DOHH2 (cell line): ENCODE measurements around the gene KRTAP12-4.
"Not testable (repeated sequence)": the region's sequence is repeated elsewhere in the genome, so short reads cannot be mapped to it uniquely, and the experiment has no call there.

Source experiments
- H3F3A ChIP-seq: fragments of 200-600 bp; sonication (generic), shearing (Covaris generic); 2 replicates; pipeline ENCODE4 v1.6.0; 2016; ENCODE audit warnings: antibody characterized with exemption, mild to moderate bottlenecking; ENCODE audit not compliant: control insufficient read depth, insufficient read depth
- H3K27ac ChIP-seq: fragments of 200-600 bp; sonication (generic); 2 replicates; pipeline ENCODE4 v1.5.1; 2014; ENCODE audit warnings: low read depth, mild to moderate bottlenecking, low read length, moderate library complexity
- H3K27me3 ChIP-seq: fragments of 200-600 bp; sonication (generic); 2 replicates; pipeline ENCODE4 v1.6.1; 2014; ENCODE audit warnings: mild to moderate bottlenecking, low read length, mixed read lengths; ENCODE audit not compliant: control insufficient read depth
- H3K36me3 ChIP-seq: fragments of 200-600 bp; sonication (generic); 2 replicates; pipeline ENCODE4 v1.6.1; 2014; ENCODE audit warnings: mild to moderate bottlenecking, low read length, moderate library complexity, mixed read lengths; ENCODE audit not compliant: control insufficient read depth
- H3K4me1 ChIP-seq: fragments of 200-600 bp; sonication (generic); 2 replicates; pipeline ENCODE4 v1.6.1; 2014; ENCODE audit warnings: mild to moderate bottlenecking, low read length, mixed read lengths; ENCODE audit not compliant: control insufficient read depth
- H3K4me2 ChIP-seq: fragments of 200-600 bp; sonication (generic); 2 replicates; pipeline ENCODE4 v1.6.0; 2014; ENCODE audit warnings: mild to moderate bottlenecking, low read length, moderate library complexity
- H3K4me3 ChIP-seq: fragments of 200-600 bp; sonication (generic); 2 replicates; pipeline ENCODE4 v1.5.1; 2014; ENCODE audit warnings: mild to moderate bottlenecking, low read length, mixed read lengths
- H3K79me2 ChIP-seq: fragments of 200-600 bp; sonication (generic); 2 replicates; pipeline ENCODE4 v1.6.1; 2014; ENCODE audit warnings: mild to moderate bottlenecking, low read length, mixed read lengths; ENCODE audit not compliant: control insufficient read depth
- H3K9me2 ChIP-seq: fragments of 200-600 bp; sonication (generic); replicated peaks from 2 replicates; pipeline ENCODE4 v1.6.1; 2014; ENCODE audit warnings: mild to moderate bottlenecking, low read length, mixed read lengths; ENCODE audit not compliant: control insufficient read depth
- H3K9me3 ChIP-seq: fragments of 200-600 bp; sonication (generic); 2 replicates; pipeline ENCODE4 v1.6.1; 2014; ENCODE audit warnings: antibody characterized with exemption, low read length, mixed read lengths; ENCODE audit not compliant: control insufficient read depth, insufficient read depth
- H4K20me1 ChIP-seq: fragments of 200-600 bp; sonication (generic); 2 replicates; pipeline ENCODE4 v1.6.0; 2014; ENCODE audit warnings: low read depth, mild to moderate bottlenecking, antibody characterized with exemption, low read length, moderate library complexity; ENCODE audit not compliant: control insufficient read depth, insufficient read depth
- CTCF ChIP-seq: fragments of 200-600 bp; sonication (generic); IDR thresholded peaks from one replicate; pipeline ENCODE4 v1.5.1; 2014; ENCODE audit warnings: antibody characterized with exemption, mild to moderate bottlenecking, low read depth, low read length; ENCODE audit not compliant: poor library complexity, severe bottlenecking
- EZH2phosphoT487 ChIP-seq: fragments of 200-600 bp; sonication (generic); IDR thresholded peaks from 2 replicates; pipeline ENCODE4 v1.6.1; 2017; ENCODE audit warnings: borderline replicate concordance, mild to moderate bottlenecking, antibody characterized with exemption, low read length, moderate library complexity, mixed read lengths

KRTAP12-4 gene

DNA sequence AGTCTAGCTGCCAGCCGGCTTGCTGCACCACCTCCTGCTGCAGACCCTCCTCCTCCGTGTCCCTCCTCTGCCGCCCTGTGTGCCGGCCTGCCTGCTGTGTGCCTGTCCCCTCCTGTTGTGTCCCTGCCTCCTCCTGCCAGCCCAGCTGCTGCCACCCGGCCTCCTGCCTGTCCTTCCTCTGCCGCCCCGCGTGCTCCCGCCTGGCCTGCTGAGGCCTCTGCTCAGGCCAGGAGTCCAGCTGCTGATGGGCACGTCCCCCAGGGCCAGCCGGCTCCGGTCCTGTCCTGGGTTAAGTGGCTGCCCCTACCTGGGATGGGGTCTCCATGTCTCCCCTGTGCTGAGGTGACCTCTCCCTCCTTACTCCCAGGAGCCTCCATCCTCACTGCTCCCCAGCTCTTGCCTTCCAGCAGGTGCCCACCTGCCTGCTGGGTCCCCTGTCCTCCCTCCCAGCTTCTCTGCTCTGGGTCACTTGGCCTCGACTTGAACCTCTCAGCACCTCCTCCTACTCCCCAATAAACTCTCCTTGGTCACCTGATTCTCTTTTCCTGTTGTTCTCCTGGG, 41.7 kb downstream of the KRTAP12-4 start:
- Histone ChIP-seq H3K4me1 (no peaks in the 10 kb centered on the region), H3K79me2 (no peaks in the 10 kb centered on the region), H3K4me2 (no peak overlapping the region), H3K4me3 (no peak overlapping the region), H3K9me2 (no peaks in the 10 kb centered on the region), H3K36me3 (no peaks in the 10 kb centered on the region), H3K27ac (no peak overlapping the region), H3K27me3 (no peaks in the 10 kb centered on the region), H3K9me3 (peaks cover 17% of the 10 kb centered on the region), H3F3A (no peaks in the 10 kb centered on the region), H4K20me1 (no peaks in the 10 kb centered on the region)
- TF ChIP-seq EZH2phosphoT487 = no peak
- TF ChIP-seq CTCF = no peak

- Histone ChIP-seq H3K9me2 (no peaks in the 10 kb centered on the region), H3K4me2 (no peak within 1 kb of the TSS), H3K4me1 (no peaks in the 10 kb centered on the region), H3K9me3 (peaks cover 17% of the 10 kb centered on the region), H3K4me3 (no peak within 1 kb of the TSS), H4K20me1 (no peaks in the 10 kb centered on the region), H3K36me3 (no peaks in the 10 kb centered on the region), H3K27me3 (no peaks in the 10 kb centered on the region), H3K79me2 (no peaks in the 10 kb centered on the region), H3F3A (no peaks in the 10 kb centered on the region), H3K27ac (no peak within 1 kb of the TSS)
- TF ChIP-seq CTCF (no peak), EZH2phosphoT487 (no peak)
These were observed 42.4 kb downstream of the KRTAP12-4 start, which contains the start of gene KRTAP10-8 for GRCh38 chr21:44612029-44612486. TSS of gene KRTAP10-8 (plus strand) at chr21:44612079. CDS start at chr21:44612101, 22 bp downstream.

- no peaks in the 10 kb centered on the region for H3F3A ChIP-seq
- no peaks in the 10 kb centered on the region for H3K79me2 ChIP-seq
- no peaks in the 10 kb centered on the region for H3K4me1 ChIP-seq
- H3K9me3 ChIP-seq = peaks cover 17% of the 10 kb centered on the region
- H3K36me3 ChIP-seq = no peaks in the 10 kb centered on the region
- H3K4me2 ChIP-seq = no peak overlapping the region
- H3K27ac ChIP-seq = no peak overlapping the region
- H4K20me1 ChIP-seq = no peaks in the 10 kb centered on the region
- no peak for TF ChIP-seq EZH2phosphoT487
- no peak for TF ChIP-seq CTCF
- H3K4me3 ChIP-seq = no peak overlapping the region
- H3K27me3 ChIP-seq = no peaks in the 10 kb centered on the region
- no peaks in the 10 kb centered on the region for H3K9me2 ChIP-seq
These were observed 42.9 kb downstream of the KRTAP12-4 start for GRCh38 chr21:44611551-44611950.

- H3K9me2 ChIP-seq, H3K4me2 ChIP-seq, H3F3A ChIP-seq, H3K27ac ChIP-seq, H3K27me3 ChIP-seq, H3K36me3 ChIP-seq, H3K79me2 ChIP-seq, H3K4me1 ChIP-seq, H4K20me1 ChIP-seq, H3K4me3 ChIP-seq: not testable (repeated sequence)
- peaks cover 17% of the 10 kb centered on the region for H3K9me3 ChIP-seq
These were observed 44.2 kb downstream of the KRTAP12-4 start for GRCh38 chr21:44610157-44610843.
